ENCODE results near the gene IMMP2L.

DNA sequence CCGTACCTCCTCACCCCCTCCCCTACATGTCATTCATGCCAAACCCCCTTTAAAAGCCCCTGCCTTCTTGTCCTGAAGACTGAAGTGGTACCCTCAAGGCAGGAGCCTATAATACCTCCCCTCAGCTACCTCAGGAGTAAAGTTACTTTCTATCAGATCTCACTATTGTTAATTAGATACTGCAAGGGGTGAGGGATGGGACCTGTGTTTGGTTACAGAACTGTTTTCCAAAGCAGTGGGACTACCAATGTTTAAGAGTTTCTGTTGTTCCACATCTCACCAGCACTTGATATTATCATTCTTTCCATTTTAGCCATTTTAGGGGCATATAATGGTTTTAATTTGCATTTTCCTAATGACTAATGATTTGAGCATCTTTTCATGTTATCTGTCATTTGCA, 668.2 kb downstream of the IMMP2L start:
- no peak for TF ChIP-seq CTCF (optimal IDR thresholded peaks at IDR 0.05 in 1 of 3, IDR thresholded peaks at IDR 0.05 in 1 of 3, conservative IDR thresholded peaks at IDR 0.05 in 1 of 3; ENCODE audit: extremely low read depth in 1 of 3, insufficient read depth in 2 of 3, low read length in 3 of 3)
- no peak for TF ChIP-seq EZH2 (IDR thresholded peaks at IDR 0.05; ENCODE audit: low read length)

Measured in keratinocyte (primary cell).